Glomerular endothelial cell (primary cell): Measurements from ENCODE around the gene RAB11FIP5. TPM values are rescaled to one million over a fixed set of nuclear protein-coding genes. Genes with fewer than 3 reads are reported as not detected.

Experiments used
- DNase-seq: peaks from one replicate; pipeline ENCODE4 v3.0.0-alpha.2; 2011; ENCODE audit warnings: low read depth, low spot score; ENCODE audit errors: extremely low read depth
- total RNA-seq: library from RNA; depleted of rRNA; stranded (reverse); fragments of >200 nt; gene quantifications from 2 replicates; pipeline ENCODE4 v1.2.3, GENCODE V29; 2015

RAB11FIP5 gene
- total RNA-seq, 1 donor from 2014 or later: 69.5 TPM

DNA sequence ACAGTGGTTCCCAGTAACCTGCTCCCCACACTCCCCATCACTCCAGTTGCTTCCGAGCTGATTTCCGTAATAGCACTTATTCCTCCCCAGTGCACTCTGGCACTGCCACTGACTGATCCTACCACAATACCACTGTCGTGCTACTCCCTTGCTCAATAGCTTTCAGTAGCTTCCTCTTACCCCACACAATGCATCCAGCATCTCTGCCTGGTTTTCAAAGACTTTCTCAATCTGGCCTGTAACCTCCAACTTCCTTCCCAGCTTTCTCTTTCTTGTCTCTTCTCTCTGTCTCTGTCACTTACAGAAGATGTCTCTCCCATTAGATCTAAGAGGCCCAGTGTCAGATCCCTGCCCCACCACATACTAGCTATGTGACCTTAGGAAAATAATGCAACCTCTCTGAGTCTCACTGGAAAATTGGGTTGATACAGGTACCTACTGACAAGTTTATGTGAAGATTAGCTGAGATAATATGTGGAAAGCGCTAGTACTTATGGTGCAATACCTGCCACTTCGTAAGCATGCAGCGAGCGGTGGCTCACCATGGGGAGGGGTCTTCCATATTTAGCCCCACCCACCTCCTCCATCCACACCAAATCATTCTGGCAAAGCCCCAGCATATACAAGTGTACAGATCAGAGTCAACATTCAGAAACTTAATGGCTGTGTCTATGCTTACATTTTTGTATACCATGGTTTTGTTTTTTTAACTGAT, 77.9 kb downstream of the RAB11FIP5 start:
- DNase-seq: no peak

DNA sequence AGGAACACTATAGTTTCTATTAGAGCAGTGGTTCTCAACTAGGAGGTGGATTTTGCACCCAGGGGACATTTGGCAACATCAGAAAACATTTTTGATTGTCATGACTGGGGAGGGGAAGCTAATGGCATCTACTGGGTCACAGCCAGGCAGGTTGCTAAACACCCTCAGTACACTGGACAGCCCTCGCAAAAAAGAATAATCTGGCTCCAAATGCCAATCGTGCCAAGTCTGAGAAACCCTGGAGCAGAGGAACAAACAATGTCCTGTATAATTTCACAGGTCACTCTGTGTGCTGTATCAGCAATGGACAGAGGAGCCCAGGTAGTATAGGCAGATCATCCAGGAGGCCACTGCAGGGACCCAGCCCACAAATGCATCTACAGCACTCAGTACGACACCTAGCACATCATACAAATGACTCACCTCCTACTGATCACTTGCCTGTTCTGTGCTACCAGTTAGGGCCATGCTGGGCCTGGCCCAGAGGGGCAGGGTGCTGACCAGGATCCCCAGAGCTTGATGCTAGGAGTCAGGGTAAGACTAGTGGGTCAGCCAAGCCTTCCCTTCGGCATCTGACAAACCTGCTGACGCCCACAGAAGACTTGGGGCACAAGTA, 78.9 kb downstream of the RAB11FIP5 start:
- no peak for DNase-seq

DNA sequence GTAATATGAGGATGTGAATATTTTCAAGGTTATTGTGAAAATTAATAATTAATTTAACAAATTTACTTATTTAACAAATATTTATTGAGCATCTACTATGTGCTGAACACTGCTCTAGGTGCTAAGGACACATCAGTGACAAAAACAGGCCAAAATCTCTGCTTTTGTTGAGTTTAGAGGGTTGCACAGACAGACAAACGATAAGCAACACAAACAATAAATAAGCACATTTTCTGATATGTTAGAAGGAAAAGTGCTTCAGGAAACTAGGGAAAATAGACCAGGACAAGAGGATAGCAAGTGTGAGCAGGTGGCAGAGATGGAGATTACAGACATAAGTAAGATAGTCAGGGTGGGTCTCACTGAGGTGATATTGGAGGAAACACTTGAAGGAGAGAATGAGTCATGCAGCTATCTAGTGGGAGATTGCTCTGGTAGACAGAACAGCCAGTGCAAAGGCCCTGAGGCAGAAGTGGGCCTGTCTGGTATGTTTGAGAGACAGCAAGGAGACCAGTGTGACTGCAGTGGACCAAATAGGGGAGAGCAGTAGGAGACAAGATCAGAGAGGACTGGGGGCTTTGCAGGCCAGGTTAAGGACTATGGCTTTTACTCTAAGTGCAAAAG, 79.5 kb downstream of the RAB11FIP5 start:
- DNase-seq: no peak

DNA sequence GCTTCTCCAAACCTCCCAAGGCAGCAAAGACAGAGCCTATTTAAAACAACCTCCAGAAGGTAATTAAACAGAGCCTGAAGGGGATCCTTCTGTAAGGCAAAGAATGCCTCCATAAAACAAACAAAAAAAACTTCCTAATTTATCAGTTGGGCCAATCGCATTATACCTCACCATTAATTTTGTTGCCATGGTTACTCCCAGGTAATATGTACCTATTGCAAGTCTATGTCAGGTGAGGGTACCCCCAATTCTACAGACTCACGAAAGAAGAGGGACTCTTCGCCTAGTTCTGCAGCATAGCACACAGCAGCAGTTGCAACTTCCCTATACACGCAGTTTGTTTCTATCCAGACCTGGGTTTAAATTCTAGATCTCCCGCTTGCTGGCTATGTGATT, 80.0 kb downstream of the RAB11FIP5 start:
- DNase-seq: no peak

DNA sequence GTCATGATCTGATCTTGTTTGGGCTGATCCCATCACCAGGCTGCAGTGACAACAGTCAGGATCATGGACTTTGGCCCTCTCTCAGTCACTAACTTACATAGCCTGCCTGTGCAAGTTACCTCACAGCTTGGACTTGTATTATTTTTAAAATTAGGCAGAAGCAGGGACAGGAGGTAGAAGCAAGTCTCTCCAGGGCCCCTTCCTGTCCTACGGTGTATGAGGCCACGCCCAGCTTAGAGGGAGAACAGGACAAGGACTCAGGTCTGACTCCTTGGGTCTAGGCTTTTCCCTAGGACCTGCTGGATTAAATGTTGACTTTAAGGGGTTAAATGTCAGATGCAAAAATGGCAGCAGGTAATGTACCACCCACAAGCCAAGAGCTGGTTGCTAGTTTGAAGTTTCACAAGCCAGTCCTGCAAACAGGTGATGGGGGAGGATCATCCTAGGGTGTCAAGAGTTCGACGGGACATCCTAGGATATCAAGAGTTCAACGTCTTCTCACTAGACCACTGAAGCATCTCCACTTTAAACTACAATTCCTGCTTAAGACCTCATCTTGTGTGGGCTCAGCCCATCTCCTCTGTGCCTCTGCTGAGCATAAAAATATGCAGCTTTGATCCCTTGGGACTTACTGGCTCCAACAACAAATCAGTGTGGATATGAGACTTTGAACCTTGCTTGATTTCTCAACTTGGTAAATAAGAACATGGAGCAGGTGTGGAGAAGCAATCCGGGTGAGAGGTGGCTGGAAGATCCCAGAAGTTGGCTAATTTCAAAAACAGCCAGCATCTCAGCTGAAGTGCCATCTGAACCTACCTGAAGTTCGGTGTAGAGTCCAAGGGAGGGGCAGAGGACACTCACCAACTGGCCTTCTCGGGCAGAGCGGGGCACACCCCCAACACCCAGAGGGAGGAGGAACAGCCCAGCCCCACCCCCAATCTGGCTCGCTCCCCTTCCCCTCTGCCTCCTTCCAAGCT, 80.7 kb downstream of the RAB11FIP5 start:
- DNase-seq: no peak

DNA sequence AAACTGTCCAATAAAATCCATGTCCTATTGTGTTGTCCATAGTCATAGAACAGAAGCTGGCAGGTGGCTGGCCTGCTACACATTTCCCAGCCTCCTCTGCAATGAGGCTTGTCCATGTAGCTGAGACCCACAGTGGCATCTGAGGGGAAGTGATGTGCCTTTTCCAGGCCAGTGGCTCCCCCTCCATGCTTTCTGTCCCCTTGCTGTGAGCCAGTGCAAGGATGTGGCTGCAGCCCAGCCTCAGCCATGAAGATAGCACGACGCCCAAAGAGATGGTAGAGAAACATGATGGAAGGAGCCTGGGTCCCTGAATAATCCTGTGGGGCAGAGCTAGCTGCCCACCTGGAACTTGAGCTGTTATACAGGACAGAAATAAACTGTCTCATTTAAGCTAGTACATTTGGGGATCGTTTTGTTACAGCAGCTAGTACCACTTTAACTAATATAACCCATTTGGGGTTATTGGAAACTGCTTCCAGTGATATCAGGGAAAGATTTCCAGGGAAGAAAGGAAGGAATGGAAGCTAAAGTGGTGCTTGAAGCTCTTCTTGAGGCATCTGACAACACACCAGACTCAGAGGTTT, 81.6 kb downstream of the RAB11FIP5 start:
- no peak for DNase-seq

DNA sequence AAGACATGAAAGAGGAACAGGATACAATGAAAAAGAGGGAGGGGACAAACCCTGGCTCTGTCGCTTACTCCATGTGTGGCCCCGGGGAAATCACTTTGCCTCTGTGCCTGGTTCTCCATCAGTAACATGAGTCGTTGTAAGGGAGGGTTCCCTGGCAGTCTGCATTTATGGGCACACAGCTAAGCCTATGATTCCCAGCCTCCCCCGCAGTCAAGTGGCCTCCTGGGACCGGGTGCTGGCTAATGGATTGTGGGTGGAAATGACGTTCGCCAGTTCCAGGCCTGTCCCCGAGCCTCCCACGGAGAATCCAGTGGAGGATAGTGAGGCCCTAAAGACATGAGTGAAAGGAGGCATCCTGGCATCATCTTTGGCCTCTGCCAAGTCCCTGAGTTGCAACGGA, 83.9 kb downstream of the RAB11FIP5 start:
- DNase-seq: no peak

DNA sequence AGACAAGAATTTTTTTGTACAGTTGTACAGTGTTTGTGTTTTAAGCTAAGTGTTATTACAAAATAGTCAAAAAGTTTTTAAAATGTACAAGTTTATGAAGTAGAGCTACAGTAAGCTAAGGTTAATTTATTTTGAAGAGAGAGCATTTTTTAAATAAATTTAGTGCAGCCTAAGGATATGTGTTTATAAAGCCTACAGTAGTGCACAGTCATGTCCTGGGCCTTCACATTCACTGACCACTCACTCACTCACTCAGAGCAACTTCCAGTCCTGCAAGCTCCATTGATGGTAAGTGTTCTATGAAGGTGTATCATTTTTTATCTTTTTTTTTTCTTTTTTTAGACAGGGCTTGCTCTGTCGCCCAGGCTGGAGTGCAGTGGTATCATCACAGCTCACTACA, 85.4 kb downstream of the RAB11FIP5 start:
- no peak for DNase-seq

DNA sequence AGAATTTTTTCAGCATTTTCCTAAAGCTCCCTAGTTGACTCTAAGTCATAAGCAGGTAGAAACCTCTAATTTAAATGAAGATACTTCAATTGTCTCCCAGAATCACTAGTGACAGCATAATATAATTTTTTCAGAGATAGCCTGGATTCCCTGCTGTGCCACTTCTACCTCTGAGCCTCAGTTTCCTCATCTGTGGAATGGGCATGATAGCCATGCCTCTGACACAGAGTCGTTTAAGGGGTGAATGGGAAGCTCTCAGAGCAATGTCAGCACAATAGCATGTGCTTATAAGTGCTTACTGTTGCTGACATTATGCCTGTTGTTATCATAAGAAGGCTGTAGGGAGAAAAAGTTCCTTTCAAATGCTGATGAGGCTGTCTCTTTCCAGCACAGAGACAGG, 89.3 kb downstream of the RAB11FIP5 start:
- DNase-seq: no peak

Other genes with a start within 250 kb of the RAB11FIP5 start
- gene SPR, start 225.5 kb downstream of the RAB11FIP5 start, total RNA-seq: 31.6 and 44.1 TPM in 2 replicates
- gene EMX1, start 195.4 kb downstream of the RAB11FIP5 start, total RNA-seq: not detected in 2 replicates
- 16.9 and 29.5 TPM in 2 replicates for gene SFXN5, start 41.2 kb downstream of the RAB11FIP5 start, total RNA-seq
- gene NOTO, start 89.6 kb upstream of the RAB11FIP5 start, total RNA-seq: not detected in 2 replicates
- 9.5 and 18.4 TPM in 2 replicates for gene SMYD5, start 101.3 kb upstream of the RAB11FIP5 start, total RNA-seq
- gene PRADC1, start 120.3 kb upstream of the RAB11FIP5 start, total RNA-seq: 12.1 and 17.1 TPM in 2 replicates
- gene CCT7, start 121.4 kb upstream of the RAB11FIP5 start, total RNA-seq: 322 and 334 TPM in 2 replicates
- gene FBXO41, start 171.5 kb upstream of the RAB11FIP5 start, total RNA-seq: 2.3 and 2.9 TPM in 2 replicates
- gene EGR4, start 180.6 kb upstream of the RAB11FIP5 start, total RNA-seq: not detected in 2 replicates